ENCODE data around the gene ZFHX2.

The ZFHX2 gene

GRCh38 chr14:23559926-23560520 lies 8.5 kb upstream of the ZFHX2 start:
- DNase-seq (ENCODE audit: low spot score) = no peak

GRCh38 chr14:23559010-23559925 lies 7.7 kb upstream of the ZFHX2 start:
- peak; percentile 53 for DNase-seq (ENCODE audit: low spot score)

- DNase-seq (ENCODE audit: low spot score) = no peak
Observed at GRCh38 chr14:23558346-23559009, 6.9 kb upstream of the ZFHX2 start.

- DNase-seq (ENCODE audit: low spot score) = no peak
Observed at GRCh38 chr14:23557946-23558345, 6.4 kb upstream of the ZFHX2 start.

GRCh38 chr14:23557521-23557920 lies 6.0 kb upstream of the ZFHX2 start:
- no peak for DNase-seq (ENCODE audit: low spot score)

GRCh38 chr14:23556700-23557440 lies 5.3 kb upstream of the ZFHX2 start:
- peak; percentile 11 for DNase-seq (ENCODE audit: low spot score)

- peak; percentile 87 for DNase-seq (ENCODE audit: low spot score)
Observed at GRCh38 chr14:23555882-23556699, 4.5 kb upstream of the ZFHX2 start, which contains the start of gene THTPA. TSS of gene THTPA (plus strand) at chr14:23556271. CDS start at chr14:23556758, 487 bp downstream.

GRCh38 chr14:23555533-23555881 lies 3.9 kb upstream of the ZFHX2 start:
- DNase-seq (ENCODE audit: low spot score) = no peak

- no peak for DNase-seq (ENCODE audit: low spot score)
Observed at GRCh38 chr14:23550812-23551265, 726 bp downstream of the ZFHX2 start.

- no peak for DNase-seq (ENCODE audit: low spot score)
Observed at GRCh38 chr14:23550131-23550811, 1.3 kb downstream of the ZFHX2 start.

GRCh38 chr14:23548351-23549318 lies 2.9 kb downstream of the ZFHX2 start:
- no peak for DNase-seq (ENCODE audit: low spot score)

GRCh38 chr14:23547924-23548323 lies 3.6 kb downstream of the ZFHX2 start:
- no peak for DNase-seq (ENCODE audit: low spot score)

GRCh38 chr14:23546450-23547035 lies 5.0 kb downstream of the ZFHX2 start:
- no peak for DNase-seq (ENCODE audit: low spot score)

- no peak for DNase-seq (ENCODE audit: low spot score)
Observed at GRCh38 chr14:23545740-23546365, 5.7 kb downstream of the ZFHX2 start.

- no peak for DNase-seq (ENCODE audit: low spot score)
Observed at GRCh38 chr14:23544511-23545447, 6.8 kb downstream of the ZFHX2 start.

GRCh38 chr14:23543403-23543802 lies 8.2 kb downstream of the ZFHX2 start:
- DNase-seq (ENCODE audit: low spot score) = no peak

GRCh38 chr14:23542261-23542660 lies 9.3 kb downstream of the ZFHX2 start:
- no peak for DNase-seq (ENCODE audit: low spot score)

GRCh38 chr14:23540141-23540469 lies 11.5 kb downstream of the ZFHX2 start:
- DNase-seq (ENCODE audit: low spot score) = no peak
